Placental epithelial cell (primary cell): ENCODE data around the gene FAM83G. TPM values are rescaled to one million over a fixed set of nuclear protein-coding genes. Genes with fewer than 3 reads are reported as not detected.

Experiments used
- small RNA-seq: library from RNA; depleted of rRNA; stranded (forward); fragments of <200 nt; gene quantifications from one replicate; pipeline ENCODE3, GENCODE V24; 2012
- total RNA-seq: library from RNA; depleted of rRNA; stranded (reverse); fragments of >200 nt; gene quantifications from 2 replicates; pipeline ENCODE4 v1.2.3, GENCODE V29; 2012

FAM83G gene
- total RNA-seq, result 19.2 and 39.8 TPM in 2 replicates

GRCh38 chr17:19004421-19005136 is at the start of gene FAM83G:
Gene FAM83G (minus strand): TSS chr17:19004764. CDS start chr17:19004041, 723 bp downstream.

GRCh38 chr17:19046782-19047375 is 42.3 kb upstream of the FAM83G start, which contains the start of gene GRAP:
Gene GRAP (minus strand): TSS chr17:19046957. CDS start chr17:19046926, 31 bp downstream.

GRCh38 chr17:18951941-18952842 is 52.4 kb downstream of the FAM83G start, which contains the start of gene SLC5A10:
Gene SLC5A10 (plus strand): TSS chr17:18952165. CDS start chr17:18952206, 41 bp downstream.

Small RNAs within 50 kb of the gene (small RNA-seq; reads per million reads assigned to genes)
- gene AC090286.3 (not detected), gene RF00324 (not detected)

Other genes with a start within 250 kb of the FAM83G start
- gene TVP23B, start 223.6 kb downstream of the FAM83G start, total RNA-seq, result 48.3 and 50.3 TPM in 2 replicates
- gene PRPSAP2, start 146.6 kb downstream of the FAM83G start, total RNA-seq, result 25.1 and 33.4 TPM in 2 replicates
- 0.22 TPM in 1 of 2 replicates, not detected in the other for gene SLC5A10, start 52.6 kb downstream of the FAM83G start, total RNA-seq
- under 0.01 and 0.65 TPM in 2 replicates for gene GRAP, start 42.2 kb upstream of the FAM83G start, total RNA-seq
- 0.79 TPM in 1 of 2 replicates, not detected in the other for gene GRAPL, start 122.8 kb upstream of the FAM83G start, total RNA-seq
- gene EPN2, start 232.6 kb upstream of the FAM83G start, total RNA-seq, result 39.0 and 60.1 TPM in 2 replicates